Measurements from ENCODE around the gene KRTAP25-1. TPM values are rescaled to one million over a fixed set of nuclear protein-coding genes. Genes with fewer than 3 reads are reported as not detected.

The KRTAP25-1 gene
- polyA plus RNA-seq, 1 of the 3 experiments (the other 2 are of a cell fraction): not detected

- CTCF ChIA-PET: no interaction called here
Measured at GRCh38 chr21:30271156-30271555, 18.2 kb downstream of the KRTAP25-1 start.

GRCh38 chr21:30269803-30270530 lies 19.3 kb downstream of the KRTAP25-1 start:
- Histone ChIP-seq H3F3A (replicated peaks; ENCODE audit: insufficient read depth) (no peaks in the 10 kb centered on the region), H3K79me2 (ENCODE audit: insufficient read depth) (no peaks in the 10 kb centered on the region), H3K27me3 (ENCODE audit: insufficient read depth) (no peaks in the 10 kb centered on the region), H3K27ac (ENCODE audit: low read depth in 2 of 2, low read length in 1 of 2) (no peak overlapping the region), H4K20me1 (ENCODE audit: insufficient read depth) (no peaks in the 10 kb centered on the region), H3K9me3 (no peaks in the 10 kb centered on the region), H3K9me2 (no peaks in the 10 kb centered on the region), H3K36me3 (replicated peaks in 1 of 2; ENCODE audit: control insufficient read depth in 1 of 2, insufficient read depth in 2 of 2, low read length in 1 of 2) (no peaks in the 10 kb centered on the region), H3K4me3 (ENCODE audit: low read depth in 2 of 2, low read length in 1 of 2) (no peak overlapping the region), H3K4me2 (no peak overlapping the region), H2AFZ (ENCODE audit: low read depth) (no peak overlapping the region), H3K4me1 (ENCODE audit: control insufficient read depth in 1 of 2, insufficient read depth in 2 of 2, low read depth in 1 of 2, low read length in 1 of 2) (no peaks in the 10 kb centered on the region), H3K9ac (no peak overlapping the region)
- CTCF ChIA-PET: no interaction called here
- DNase-seq: no peak
- POLR2A ChIA-PET: no interaction called here
- TF ChIP-seq FOSL2 (IDR thresholded peaks at IDR 0.05; ENCODE audit: borderline replicate concordance, low read depth): no peak
- TF ChIP-seq REST (IDR thresholded peaks at IDR 0.05; ENCODE audit: low read depth, low read length): no peak
- no peak for TF ChIP-seq MEF2A (IDR thresholded peaks at IDR 0.05; ENCODE audit: borderline replicate concordance, low read depth)
- no peak for TF ChIP-seq FOXM1 (IDR thresholded peaks at IDR 0.05; ENCODE audit: low read depth)
- TF ChIP-seq FOXJ3 (CRISPR knock-in tag; IDR thresholded peaks at IDR 0.05): no peak
- TF ChIP-seq SIN3A (IDR thresholded peaks at IDR 0.05; ENCODE audit: borderline replicate concordance, low read depth, low read length): no peak
- TF ChIP-seq JUND (IDR thresholded peaks at IDR 0.05): no peak
- TF ChIP-seq SMC3 (IDR thresholded peaks at IDR 0.05; ENCODE audit: low read depth, low read length): no peak
- TF ChIP-seq CTCF (IDR thresholded peaks at IDR 0.05): no peak
- no peak for TF ChIP-seq TAF1 (IDR thresholded peaks at IDR 0.05; ENCODE audit: borderline replicate concordance, low read depth, low read length)
- no peak for TF ChIP-seq RCOR1 (IDR thresholded peaks at IDR 0.05; ENCODE audit: low read length)
- no peak for TF ChIP-seq ELF1 (IDR thresholded peaks at IDR 0.05)
- TF ChIP-seq CHD2 (IDR thresholded peaks at IDR 0.05; ENCODE audit: low read length, partially characterized antibody): no peak
- TF ChIP-seq NRF1 (IDR thresholded peaks at IDR 0.05; ENCODE audit: low read depth, low read length): no peak
- WGBS (ENCODE audit: low lambda C conversion rate): 3% methylated on average over 3 of the region's 3 CpGs

More at GRCh38 chr21:30271156-30271555, 18.2 kb downstream of the KRTAP25-1 start:
- TF ChIP-seq SIN3A (IDR thresholded peaks at IDR 0.05; ENCODE audit: borderline replicate concordance, low read depth, low read length) (no peak), NFIC (IDR thresholded peaks at IDR 0.05; ENCODE audit: borderline replicate concordance) (no peak), TAF1 (IDR thresholded peaks at IDR 0.05; ENCODE audit: borderline replicate concordance, low read depth, low read length) (no peak)
- Histone ChIP-seq H2AFZ (ENCODE audit: low read depth) (no peak overlapping the region), H3K9ac (no peak overlapping the region), H3K4me1 (ENCODE audit: control insufficient read depth in 1 of 2, insufficient read depth in 2 of 2, low read depth in 1 of 2, low read length in 1 of 2) (no peaks in the 10 kb centered on the region), H3K27me3 (ENCODE audit: insufficient read depth) (no peaks in the 10 kb centered on the region), H3K4me3 (ENCODE audit: low read depth in 2 of 2, low read length in 1 of 2) (no peak overlapping the region), H3K27ac (ENCODE audit: low read depth in 2 of 2, low read length in 1 of 2) (no peak overlapping the region), H3F3A (replicated peaks; ENCODE audit: insufficient read depth) (no peaks in the 10 kb centered on the region), H3K9me2 (no peaks in the 10 kb centered on the region), H3K79me2 (ENCODE audit: insufficient read depth) (no peaks in the 10 kb centered on the region), H3K9me3 (no peaks in the 10 kb centered on the region), H3K4me2 (no peak overlapping the region), H4K20me1 (ENCODE audit: insufficient read depth) (no peaks in the 10 kb centered on the region), H3K36me3 (replicated peaks in 1 of 2; ENCODE audit: control insufficient read depth in 1 of 2, insufficient read depth in 2 of 2, low read length in 1 of 2) (no peaks in the 10 kb centered on the region)
- no peak for DNase-seq
- POLR2A ChIA-PET: no interaction called here
- WGBS (ENCODE audit: low lambda C conversion rate): 2% methylated on average over 5 of the region's 5 CpGs
